Stimulated activated CD4-positive, alpha-beta T cell treated with anti-CD3 and anti-CD28 coated beads, Interleukin-15, amount 100 ng/mL, for 1 hour (primary cell): Measurements from ENCODE around the gene ACVR2A.

ENCODE experiments used
- DNase-seq, 2 donors: peaks; one replicate each; pipeline ENCODE4 v3.0.0-alpha.2; 2020; ENCODE audit warnings: low read depth in 1 of 2, low spot score in 1 of 2

Gene ACVR2A

GRCh38 chr2:147854557-147855134 is 9.8 kb downstream of the ACVR2A start:
- DNase-seq = no peak

GRCh38 chr2:147855316-147855715 is 10.5 kb downstream of the ACVR2A start:
- DNase-seq = no peak

GRCh38 chr2:147855977-147856376 is 11.1 kb downstream of the ACVR2A start:
- DNase-seq = no peak

GRCh38 chr2:147860009-147860408 is 15.2 kb downstream of the ACVR2A start:
- DNase-seq = no peak

- no peak for DNase-seq
Measured at GRCh38 chr2:147862859-147863516, 18.2 kb downstream of the ACVR2A start.

- DNase-seq = no peak
Measured at GRCh38 chr2:147863835-147864234, 19.0 kb downstream of the ACVR2A start.

- DNase-seq = no peak
Measured at GRCh38 chr2:147865560-147865959, 20.7 kb downstream of the ACVR2A start.

- DNase-seq = no peak
Measured at GRCh38 chr2:147867050-147867449, 22.2 kb downstream of the ACVR2A start.

GRCh38 chr2:147869934-147870333 is 25.1 kb downstream of the ACVR2A start:
- no peak for DNase-seq

- no peak for DNase-seq
Measured at GRCh38 chr2:147872967-147873366, 28.1 kb downstream of the ACVR2A start.

GRCh38 chr2:147873859-147874483 is 29.1 kb downstream of the ACVR2A start:
- DNase-seq = no peak

- DNase-seq = no peak
Measured at GRCh38 chr2:147879846-147880245, 35.0 kb downstream of the ACVR2A start.

- DNase-seq = no peak
Measured at GRCh38 chr2:147882631-147883030, 37.8 kb downstream of the ACVR2A start.

GRCh38 chr2:147884830-147885229 is 40.0 kb downstream of the ACVR2A start:
- DNase-seq = no peak

- no peak for DNase-seq
Measured at GRCh38 chr2:147886136-147886535, 41.3 kb downstream of the ACVR2A start.

- no peak for DNase-seq
Measured at GRCh38 chr2:147888680-147889079, 43.9 kb downstream of the ACVR2A start.

- DNase-seq = no peak
Measured at GRCh38 chr2:147904051-147904450, 59.2 kb downstream of the ACVR2A start.

- no peak for DNase-seq
Measured at GRCh38 chr2:147909178-147909577, 64.3 kb downstream of the ACVR2A start.

- DNase-seq = no peak
Measured at GRCh38 chr2:147910990-147911473, 66.2 kb downstream of the ACVR2A start.

GRCh38 chr2:147913701-147914480 is 69.1 kb downstream of the ACVR2A start:
- DNase-seq = no peak

- no peak for DNase-seq
Measured at GRCh38 chr2:147916067-147916466, 71.2 kb downstream of the ACVR2A start.

- DNase-seq = no peak
Measured at GRCh38 chr2:147916723-147917122, 71.9 kb downstream of the ACVR2A start.
